ENCODE data around the gene DIAPH2. TPM values are rescaled to one million over a fixed set of nuclear protein-coding genes. Genes with fewer than 3 reads are reported as not detected.

Gene DIAPH2
- total RNA-seq, 4 donors from 2014 or later = 10.3 to 36.6 (median 17.9) TPM

DNA sequence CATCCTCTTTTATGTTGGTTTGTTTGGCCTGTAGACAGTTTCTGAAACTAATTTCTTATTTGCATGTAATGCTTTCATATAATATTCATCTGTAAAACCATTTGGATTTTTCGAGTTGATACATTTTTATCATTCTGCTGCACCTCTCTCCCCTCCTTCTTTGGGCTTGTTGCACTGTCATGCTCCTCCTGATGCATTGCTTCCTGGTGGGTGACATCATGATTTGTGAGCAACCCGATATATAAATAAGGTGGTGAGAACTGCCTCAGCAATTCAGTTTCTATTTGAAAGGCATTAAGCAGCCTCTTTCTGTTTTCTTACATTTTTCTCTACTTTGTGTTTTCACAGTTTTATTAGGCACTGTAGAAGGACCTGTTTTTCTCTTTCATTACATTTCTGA lies 714.8 kb downstream of the DIAPH2 start:
- DNase-seq = no peak
- intact Hi-C loops (cut with DNase I) = no loop called here
- Histone ChIP-seq H3K27me3 (no peaks in the 10 kb centered on the region), H3K9me3 (no peaks in the 10 kb centered on the region), H3K4me1 (no peaks in the 10 kb centered on the region), H3K4me3 (no peak overlapping the region), H3K36me3 (no peaks in the 10 kb centered on the region), H3K27ac (no peak overlapping the region)
- WGBS, 2 donors = 45% methylated on average over 2 of the region's 2 CpGs
- no peak for TF ChIP-seq POLR2A (IDR thresholded peaks at IDR 0.05)
- TF ChIP-seq, protein P1, sequence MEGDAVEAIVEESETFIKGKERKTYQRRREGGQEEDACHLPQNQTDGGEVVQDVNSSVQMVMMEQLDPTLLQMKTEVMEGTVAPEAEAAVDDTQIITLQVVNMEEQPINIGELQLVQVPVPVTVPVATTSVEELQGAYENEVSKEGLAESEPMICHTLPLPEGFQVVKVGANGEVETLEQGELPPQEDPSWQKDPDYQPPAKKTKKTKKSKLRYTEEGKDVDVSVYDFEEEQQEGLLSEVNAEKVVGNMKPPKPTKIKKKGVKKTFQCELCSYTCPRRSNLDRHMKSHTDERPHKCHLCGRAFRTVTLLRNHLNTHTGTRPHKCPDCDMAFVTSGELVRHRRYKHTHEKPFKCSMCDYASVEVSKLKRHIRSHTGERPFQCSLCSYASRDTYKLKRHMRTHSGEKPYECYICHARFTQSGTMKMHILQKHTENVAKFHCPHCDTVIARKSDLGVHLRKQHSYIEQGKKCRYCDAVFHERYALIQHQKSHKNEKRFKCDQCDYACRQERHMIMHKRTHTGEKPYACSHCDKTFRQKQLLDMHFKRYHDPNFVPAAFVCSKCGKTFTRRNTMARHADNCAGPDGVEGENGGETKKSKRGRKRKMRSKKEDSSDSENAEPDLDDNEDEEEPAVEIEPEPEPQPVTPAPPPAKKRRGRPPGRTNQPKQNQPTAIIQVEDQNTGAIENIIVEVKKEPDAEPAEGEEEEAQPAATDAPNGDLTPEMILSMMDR (IDR thresholded peaks at IDR 0.05) = no peak

DNA sequence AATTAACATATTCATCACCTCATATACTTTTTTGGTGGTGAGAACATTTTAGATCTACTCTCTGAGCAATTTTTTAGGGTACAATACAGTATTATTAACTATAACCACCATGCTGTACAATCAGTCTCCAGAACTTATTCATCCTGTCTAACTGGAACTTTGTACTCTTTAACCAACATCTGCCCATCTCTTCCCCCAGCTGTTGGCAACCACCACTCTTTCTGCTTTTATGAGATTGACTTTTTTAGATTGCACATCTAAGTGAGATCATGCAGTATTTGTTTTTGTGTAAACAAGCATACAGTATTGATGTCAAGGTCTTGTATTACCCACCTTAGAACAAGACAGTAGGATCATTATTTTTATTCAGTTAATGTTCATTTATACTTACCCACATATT lies 715.9 kb downstream of the DIAPH2 start:
- H3K4me1 ChIP-seq = no peaks in the 10 kb centered on the region
- H3K9me3 ChIP-seq = no peaks in the 10 kb centered on the region
- no peak for DNase-seq
- intact Hi-C loops (cut with DNase I) = no loop called here
- H3K36me3 ChIP-seq = no peaks in the 10 kb centered on the region
- no peaks in the 10 kb centered on the region for H3K27me3 ChIP-seq
- H3K4me3 ChIP-seq = no peak overlapping the region
- H3K27ac ChIP-seq = no peak overlapping the region
- TF ChIP-seq, protein P1 (IDR thresholded peaks at IDR 0.05) = no peak
- TF ChIP-seq POLR2A (IDR thresholded peaks at IDR 0.05) = no peak

DNA sequence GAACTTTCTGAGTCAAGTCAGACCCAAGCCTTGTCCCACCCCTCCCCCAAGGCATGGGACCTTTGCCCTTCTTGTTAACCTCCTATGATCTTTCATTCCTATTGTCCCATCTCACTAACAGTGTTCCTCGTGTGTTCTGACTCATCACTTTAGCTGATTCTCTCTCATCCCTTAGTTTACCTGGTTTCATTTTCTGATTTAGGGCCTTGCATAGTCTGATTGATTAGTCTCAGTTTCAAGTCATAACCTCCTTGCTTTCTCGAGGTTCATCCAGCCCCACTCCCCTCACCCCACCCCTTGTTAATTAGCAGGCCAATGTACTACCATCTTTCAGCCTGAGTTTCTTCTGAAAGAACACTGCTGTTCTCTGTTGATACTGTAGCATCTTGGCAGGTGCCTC lies 716.5 kb downstream of the DIAPH2 start:
- WGBS, 2 donors = 16 to 24% methylated on average over 2 of the region's 2 CpGs
- intact Hi-C loops (cut with DNase I) = no loop called here
- Histone ChIP-seq H3K4me1 (no peaks in the 10 kb centered on the region), H3K36me3 (no peaks in the 10 kb centered on the region), H3K27me3 (no peaks in the 10 kb centered on the region), H3K27ac (no peak overlapping the region), H3K4me3 (no peak overlapping the region), H3K9me3 (no peaks in the 10 kb centered on the region)
- no peak for DNase-seq
- TF ChIP-seq, protein P1 (IDR thresholded peaks at IDR 0.05) = no peak
- TF ChIP-seq POLR2A (IDR thresholded peaks at IDR 0.05) = no peak

DNA sequence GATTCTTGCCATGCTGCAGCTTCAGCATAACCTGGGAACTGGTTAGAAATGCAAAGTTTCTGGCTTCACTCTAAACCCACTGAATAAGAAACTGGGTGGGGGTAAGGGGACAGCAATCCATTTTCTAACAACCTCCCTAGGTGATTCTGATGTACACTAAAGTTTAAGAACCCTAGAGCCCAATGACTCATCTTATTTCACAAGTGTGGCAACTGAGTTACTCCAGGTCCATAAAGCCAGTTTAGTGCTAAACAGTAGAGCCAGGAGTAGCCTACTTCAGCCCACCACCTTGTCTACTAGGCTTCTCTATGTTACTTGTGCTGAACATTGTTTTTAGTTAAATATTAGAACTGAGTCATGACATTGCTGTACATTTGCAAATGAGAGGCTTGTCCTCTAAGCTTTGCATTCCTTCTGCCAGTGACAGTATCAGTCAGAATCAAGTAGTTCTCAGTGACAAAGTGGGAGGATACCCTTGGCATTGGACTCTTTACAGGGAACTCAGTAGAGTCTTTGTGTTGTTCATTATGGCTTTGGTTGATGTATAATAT lies 717.0 kb downstream of the DIAPH2 start:
- intact Hi-C loops (cut with DNase I) = no loop called here
- no peaks in the 10 kb centered on the region for H3K36me3 ChIP-seq
- no peak for DNase-seq

DNA sequence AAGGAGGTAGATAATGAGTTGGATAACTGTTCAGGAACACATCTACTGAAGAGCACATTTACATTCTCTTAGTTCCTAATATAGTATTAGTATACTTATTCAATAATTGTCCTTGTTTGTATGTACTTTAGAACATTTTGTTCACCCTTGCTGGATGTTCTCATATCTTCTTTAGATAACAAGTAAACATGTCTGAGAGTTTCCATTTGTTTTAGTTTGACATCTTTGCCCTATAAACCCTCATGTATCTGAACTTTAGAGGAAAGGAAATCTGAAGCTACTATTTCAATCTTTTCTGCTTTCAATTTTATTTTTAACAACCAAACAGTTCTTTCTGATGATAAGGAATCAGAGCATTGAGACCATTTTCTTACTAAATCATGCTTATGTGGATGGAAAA lies 717.7 kb downstream of the DIAPH2 start:
- H3K27ac ChIP-seq = no peak overlapping the region
- TF ChIP-seq, protein P1 (IDR thresholded peaks at IDR 0.05) = no peak
- TF ChIP-seq POLR2A (IDR thresholded peaks at IDR 0.05) = no peak
- H3K4me1 ChIP-seq = no peaks in the 10 kb centered on the region
- H3K36me3 ChIP-seq = no peaks in the 10 kb centered on the region
- H3K9me3 ChIP-seq = no peaks in the 10 kb centered on the region
- H3K27me3 ChIP-seq = no peaks in the 10 kb centered on the region
- DNase-seq = no peak
- H3K4me3 ChIP-seq = no peak overlapping the region
- intact Hi-C loops (cut with DNase I) = no loop called here

More for the DNA sequence above, 717.0 kb downstream of the DIAPH2 start:
- H3K9me3 ChIP-seq = no peaks in the 10 kb centered on the region
- no peaks in the 10 kb centered on the region for H3K27me3 ChIP-seq
- TF ChIP-seq POLR2A (IDR thresholded peaks at IDR 0.05) = no peak
- TF ChIP-seq, protein P1 (IDR thresholded peaks at IDR 0.05) = no peak
- no peak overlapping the region for H3K4me3 ChIP-seq
- no peaks in the 10 kb centered on the region for H3K4me1 ChIP-seq
- no peak overlapping the region for H3K27ac ChIP-seq

Measured in esophagus squamous epithelium (tissue), 5 donors.